ENCODE data around the gene SNX19. TPM values are rescaled to one million over a fixed set of nuclear protein-coding genes. Genes with fewer than 3 reads are reported as not detected.

The SNX19 gene
- total RNA-seq, 2 donors from 2014 or later, result 102 to 126 TPM

DNA sequence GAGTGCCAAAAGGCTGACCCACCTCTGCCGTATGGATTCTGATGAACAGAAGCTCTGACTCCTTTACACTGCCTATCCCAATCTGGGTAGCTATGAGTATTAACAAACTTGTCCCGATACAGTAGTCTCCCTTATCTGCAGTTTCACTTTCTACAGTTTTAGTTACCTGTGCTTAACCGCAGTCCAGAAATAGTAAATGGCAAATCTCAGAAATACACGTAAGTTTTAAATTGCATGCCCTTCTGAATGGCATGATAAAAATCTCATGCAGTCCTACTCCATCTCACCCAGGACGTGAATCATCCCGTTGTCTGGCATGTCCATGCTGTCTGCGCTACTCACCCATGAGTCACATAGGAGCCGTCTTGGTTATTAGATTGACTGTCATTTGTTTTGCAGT is 68.8 kb downstream of the SNX19 start:
- H3K4me3 ChIP-seq, result no peak overlapping the region
- H3K27ac ChIP-seq, result no peak overlapping the region
- no peak for ATAC-seq (ENCODE audit: insufficient number of reproducible peaks, low FRiP score, low read depth)

DNA sequence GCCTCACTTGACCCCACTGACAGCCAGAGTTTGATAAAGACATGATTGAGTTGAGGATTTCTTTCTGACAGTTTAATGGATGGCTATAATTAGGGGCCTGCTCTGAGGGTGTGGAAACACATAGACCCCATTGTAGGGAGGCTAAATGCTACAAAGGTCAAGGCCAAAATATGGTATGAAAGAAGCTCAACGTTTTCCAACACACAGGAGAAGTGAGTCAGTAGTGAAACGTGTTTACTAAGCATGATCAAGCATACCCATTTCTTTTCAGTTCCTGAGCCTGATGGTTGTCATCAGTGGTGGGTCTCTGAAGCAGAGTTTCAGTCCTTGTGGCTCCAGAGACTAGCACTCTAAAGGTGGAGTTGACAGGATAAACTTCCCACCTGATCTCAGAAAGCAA is 69.7 kb downstream of the SNX19 start:
- no peak for DNase-seq (ENCODE audit: low spot score)
- H3K36me3 ChIP-seq, result no peaks in the 10 kb centered on the region

More for the DNA sequence above, 68.8 kb downstream of the SNX19 start:
- Histone ChIP-seq H3K36me3 (no peaks in the 10 kb centered on the region), H3K27me3 (replicated peaks; ENCODE audit: insufficient read depth) (no peaks in the 10 kb centered on the region), H3K4me1 (ENCODE audit: control insufficient read depth in 1 of 2, low read depth in 2 of 2) (peaks cover 4 to 21% of the 10 kb centered on the region in 2 donors), H3K9me3 (no peaks in the 10 kb centered on the region)
- no peak for DNase-seq (ENCODE audit: low spot score)
- TF ChIP-seq, protein P1, sequence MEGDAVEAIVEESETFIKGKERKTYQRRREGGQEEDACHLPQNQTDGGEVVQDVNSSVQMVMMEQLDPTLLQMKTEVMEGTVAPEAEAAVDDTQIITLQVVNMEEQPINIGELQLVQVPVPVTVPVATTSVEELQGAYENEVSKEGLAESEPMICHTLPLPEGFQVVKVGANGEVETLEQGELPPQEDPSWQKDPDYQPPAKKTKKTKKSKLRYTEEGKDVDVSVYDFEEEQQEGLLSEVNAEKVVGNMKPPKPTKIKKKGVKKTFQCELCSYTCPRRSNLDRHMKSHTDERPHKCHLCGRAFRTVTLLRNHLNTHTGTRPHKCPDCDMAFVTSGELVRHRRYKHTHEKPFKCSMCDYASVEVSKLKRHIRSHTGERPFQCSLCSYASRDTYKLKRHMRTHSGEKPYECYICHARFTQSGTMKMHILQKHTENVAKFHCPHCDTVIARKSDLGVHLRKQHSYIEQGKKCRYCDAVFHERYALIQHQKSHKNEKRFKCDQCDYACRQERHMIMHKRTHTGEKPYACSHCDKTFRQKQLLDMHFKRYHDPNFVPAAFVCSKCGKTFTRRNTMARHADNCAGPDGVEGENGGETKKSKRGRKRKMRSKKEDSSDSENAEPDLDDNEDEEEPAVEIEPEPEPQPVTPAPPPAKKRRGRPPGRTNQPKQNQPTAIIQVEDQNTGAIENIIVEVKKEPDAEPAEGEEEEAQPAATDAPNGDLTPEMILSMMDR (IDR thresholded peaks at IDR 0.05), result no peak

DNA sequence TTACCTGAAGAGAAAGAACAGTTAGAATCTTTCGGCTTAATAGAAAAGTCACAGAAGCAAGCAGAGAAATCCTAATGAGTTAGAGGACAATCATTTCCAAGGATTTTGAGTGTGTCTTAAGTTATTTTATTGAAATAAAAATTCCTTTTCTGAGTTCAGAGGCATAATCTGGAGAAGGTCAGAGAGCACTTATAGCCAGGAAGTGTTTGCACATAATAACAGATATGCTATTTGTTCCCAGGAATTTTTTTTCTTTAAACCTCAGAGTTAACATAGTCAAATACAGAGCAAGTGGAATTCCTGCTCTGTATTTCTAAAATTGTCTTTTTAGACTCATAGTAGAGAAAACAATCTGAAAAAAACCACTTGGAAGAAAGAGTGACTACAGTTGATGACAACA is 74.3 kb downstream of the SNX19 start:
- Histone ChIP-seq H3K4me3 (no peak overlapping the region), H3K36me3 (no peaks in the 10 kb centered on the region), H3K27ac (no peak overlapping the region), H3K9me3 (no peaks in the 10 kb centered on the region), H3K27me3 (replicated peaks; ENCODE audit: insufficient read depth) (no peaks in the 10 kb centered on the region), H3K4me1 (ENCODE audit: control insufficient read depth in 1 of 2, low read depth in 2 of 2) (peaks cover 4 to 18% of the 10 kb centered on the region in 2 donors)
- no peak for DNase-seq (ENCODE audit: low spot score)
- TF ChIP-seq, protein P1 (IDR thresholded peaks at IDR 0.05), result no peak
- ATAC-seq (ENCODE audit: insufficient number of reproducible peaks, low FRiP score, low read depth), result no peak

More for the DNA sequence above, 69.7 kb downstream of the SNX19 start:
- Histone ChIP-seq H3K27me3 (replicated peaks; ENCODE audit: insufficient read depth) (no peaks in the 10 kb centered on the region), H3K27ac (no peak overlapping the region), H3K9me3 (no peaks in the 10 kb centered on the region), H3K4me1 (ENCODE audit: control insufficient read depth in 1 of 2, low read depth in 2 of 2) (peaks cover 4 to 21% of the 10 kb centered on the region in 2 donors), H3K4me3 (no peak overlapping the region)
- TF ChIP-seq, protein P1 (IDR thresholded peaks at IDR 0.05), result no peak
- no peak for ATAC-seq (ENCODE audit: insufficient number of reproducible peaks, low FRiP score, low read depth)

DNA sequence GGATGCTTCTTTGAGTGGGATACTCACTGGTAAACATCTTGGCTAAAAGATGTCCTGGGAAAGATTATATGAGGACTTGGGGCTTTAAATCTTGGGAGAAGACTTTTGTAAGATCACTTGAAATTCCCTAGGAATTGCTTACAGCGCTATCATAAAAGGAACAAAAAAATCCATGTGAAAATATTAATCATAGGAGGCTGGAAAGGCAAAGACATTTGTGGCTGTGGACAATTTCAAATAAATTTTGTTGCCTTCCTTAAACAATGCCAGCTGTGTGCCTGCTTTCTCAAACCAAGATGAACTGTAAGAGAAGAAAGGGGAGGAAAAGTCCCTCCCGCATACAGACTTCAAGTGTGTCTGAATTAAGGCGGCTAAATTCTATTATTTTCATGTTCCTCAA is 75.6 kb downstream of the SNX19 start:
- no peaks in the 10 kb centered on the region for H3K27me3 ChIP-seq (replicated peaks; ENCODE audit: insufficient read depth)
- ATAC-seq (ENCODE audit: insufficient number of reproducible peaks, low FRiP score, low read depth) (no peak), DNase-seq (ENCODE audit: low spot score) (no peak)
- H3K27ac ChIP-seq, result peak overlapping the region in 1 of 2 donors; percentile 44
- H3K9me3 ChIP-seq, result no peaks in the 10 kb centered on the region
- no peaks in the 10 kb centered on the region for H3K36me3 ChIP-seq
- TF ChIP-seq, protein P1 (IDR thresholded peaks at IDR 0.05), result no peak
- peaks cover 4 to 18% of the 10 kb centered on the region in 2 donors for H3K4me1 ChIP-seq (ENCODE audit: control insufficient read depth in 1 of 2, low read depth in 2 of 2)
- no peak overlapping the region for H3K4me3 ChIP-seq

GRCh38 chr11:130839981-130840666 is 76.2 kb downstream of the SNX19 start:
- Histone ChIP-seq H3K27me3 (replicated peaks; ENCODE audit: insufficient read depth) (no peaks in the 10 kb centered on the region), H3K36me3 (no peaks in the 10 kb centered on the region), H3K4me3 (no peak overlapping the region), H3K9me3 (no peaks in the 10 kb centered on the region), H3K4me1 (ENCODE audit: control insufficient read depth in 1 of 2, low read depth in 2 of 2) (peaks cover 4 to 18% of the 10 kb centered on the region in 2 donors), H3K27ac (peak overlapping the region; percentile 7 to 44)
- peak; percentile 69 for ATAC-seq (ENCODE audit: insufficient number of reproducible peaks, low FRiP score, low read depth)
- no peak for DNase-seq (ENCODE audit: low spot score)
- TF ChIP-seq, protein P1 (IDR thresholded peaks at IDR 0.05), result no peak

Data from thoracic aorta (tissue), 2 donors.